ENCODE results near the gene PARP9.
"Not testable (repeated sequence)": the region's sequence is repeated elsewhere in the genome, so short reads cannot be mapped to it uniquely, and the experiment has no call there.

The PARP9 gene

DNA sequence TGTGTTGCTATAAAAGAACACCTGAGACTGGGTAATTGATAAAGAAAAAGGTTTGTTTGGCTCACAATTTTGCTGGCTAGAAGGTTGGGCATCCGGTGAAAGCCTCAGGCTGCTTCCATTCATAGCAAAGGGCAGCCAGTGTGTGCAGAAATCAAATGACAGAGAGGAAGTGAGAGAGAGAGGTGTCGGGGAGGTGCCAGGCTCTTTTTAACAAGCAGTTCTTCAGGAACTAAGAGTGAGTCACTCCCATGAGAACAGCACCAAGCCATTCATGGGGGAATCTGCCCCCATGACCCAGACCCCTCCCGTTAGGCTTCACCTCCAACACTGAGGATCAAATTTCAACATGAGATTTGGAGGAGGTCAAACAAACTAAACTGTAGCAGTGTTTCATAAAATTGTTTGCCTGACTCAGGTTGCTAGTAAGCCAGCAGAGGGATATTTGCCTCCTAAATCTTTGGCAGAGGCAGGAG is 8.9 kb upstream of the PARP9 start:
- no peak for DNase-seq

DNA sequence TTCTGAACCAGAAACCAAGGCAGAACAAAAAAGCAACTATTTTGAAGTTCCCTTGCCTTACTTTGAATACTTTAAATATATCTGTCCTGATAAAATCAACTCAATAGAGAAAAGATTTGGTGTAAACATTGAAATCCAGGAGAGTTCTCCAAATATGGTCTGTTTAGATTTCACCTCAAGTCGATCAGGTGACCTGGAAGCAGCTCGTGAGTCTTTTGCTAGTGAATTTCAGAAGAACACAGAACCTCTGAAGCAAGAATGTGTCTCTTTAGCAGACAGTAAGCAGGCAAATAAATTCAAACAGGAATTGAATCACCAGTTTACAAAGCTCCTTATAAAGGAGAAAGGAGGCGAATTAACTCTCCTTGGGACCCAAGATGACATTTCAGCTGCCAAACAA is 4.7 kb upstream of the PARP9 start:
- no peak for DNase-seq

DNA sequence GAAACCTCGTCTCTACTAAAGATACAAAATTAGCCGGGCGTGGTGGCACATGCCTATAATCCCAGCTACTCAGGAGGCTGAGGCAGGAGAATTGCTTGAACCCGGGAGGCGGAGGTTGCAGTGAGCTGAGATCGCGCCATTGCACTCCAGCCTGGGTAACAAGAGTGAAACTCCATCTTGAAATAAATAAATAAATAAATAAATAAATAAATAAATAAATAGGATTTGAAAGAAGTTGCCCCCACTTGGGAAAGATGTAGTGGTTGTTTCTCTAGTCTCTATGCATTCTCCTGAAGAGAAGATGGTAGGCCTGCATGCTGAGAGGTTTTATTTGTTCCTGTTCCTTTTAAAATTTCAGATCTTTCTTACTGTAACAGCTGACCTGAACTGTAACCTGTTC is 4.0 kb upstream of the PARP9 start:
- not testable (repeated sequence) for DNase-seq

DNA sequence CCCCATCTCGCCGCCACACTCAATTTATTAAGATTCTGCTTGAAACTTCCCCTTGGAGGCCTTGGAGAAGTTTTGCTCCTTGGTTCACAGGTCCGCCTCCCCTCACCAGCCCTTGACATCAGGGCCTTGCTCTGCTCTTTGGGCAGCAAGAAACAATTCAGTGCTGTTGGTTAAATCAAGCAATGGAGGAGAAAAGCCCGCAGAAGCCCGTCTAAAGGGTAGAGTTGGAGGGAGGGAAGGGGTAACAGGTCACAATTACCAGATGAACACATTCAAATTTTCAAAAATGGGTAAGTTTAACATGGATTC is 429 bp downstream of the PARP9 start:
- DNase-seq: no peak

DNA sequence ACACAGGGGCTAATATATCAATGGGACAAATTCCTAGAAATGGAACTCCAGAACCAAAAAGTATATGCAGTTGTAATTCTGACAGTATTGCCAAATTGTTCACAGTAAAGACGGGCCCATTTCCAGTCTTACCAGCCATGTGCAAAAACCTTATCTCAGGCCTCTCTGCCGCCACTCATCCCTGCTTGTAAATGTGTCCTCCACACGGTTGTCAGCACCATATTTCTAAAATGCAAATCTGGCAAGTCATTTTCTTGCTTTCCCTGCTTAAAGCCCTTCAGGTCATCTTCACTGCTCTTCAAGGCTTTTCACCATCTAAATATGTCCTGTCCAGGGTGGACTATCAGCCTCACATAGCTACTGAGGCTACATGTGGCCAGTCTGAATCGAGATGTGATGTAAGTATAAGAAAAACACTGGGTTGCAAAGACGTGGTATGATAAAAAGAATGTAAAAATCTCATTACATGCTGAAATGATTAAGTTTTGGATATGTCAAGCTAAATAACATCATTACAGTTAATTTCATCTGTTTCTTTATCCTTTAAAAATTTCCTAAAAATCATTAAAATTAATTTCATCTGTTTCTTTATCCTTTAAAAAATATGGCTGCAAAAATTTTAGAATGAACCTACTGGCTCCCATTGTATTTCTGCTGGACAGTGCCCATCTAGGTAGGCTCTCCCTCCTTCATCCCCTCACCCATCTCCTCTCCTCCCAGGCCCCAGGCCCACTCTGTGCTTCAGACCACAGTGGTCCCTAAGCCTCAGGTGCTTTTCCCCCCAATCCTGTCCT is 980 bp downstream of the PARP9 start:
- DNase-seq: no peak

DNA sequence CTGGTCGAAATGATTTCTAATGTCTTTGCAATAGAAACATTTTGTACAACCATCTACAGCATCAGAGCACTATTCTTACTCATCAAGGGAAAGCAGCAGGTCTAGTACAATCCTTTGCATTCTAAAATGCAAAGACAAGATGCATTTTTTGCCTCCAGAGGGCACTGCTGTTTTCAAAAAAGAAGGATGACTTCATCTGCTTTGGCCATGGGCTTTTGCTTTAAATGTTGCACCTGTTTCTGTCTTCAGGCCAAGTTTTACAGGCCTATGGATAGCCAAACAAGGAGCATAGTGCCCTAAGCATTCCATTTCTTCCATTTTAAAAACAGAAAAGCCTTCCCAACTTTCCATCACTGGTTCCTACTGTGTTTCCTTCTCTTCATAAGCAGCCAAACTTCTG is 3.4 kb downstream of the PARP9 start:
- DNase-seq: no peak

DNA sequence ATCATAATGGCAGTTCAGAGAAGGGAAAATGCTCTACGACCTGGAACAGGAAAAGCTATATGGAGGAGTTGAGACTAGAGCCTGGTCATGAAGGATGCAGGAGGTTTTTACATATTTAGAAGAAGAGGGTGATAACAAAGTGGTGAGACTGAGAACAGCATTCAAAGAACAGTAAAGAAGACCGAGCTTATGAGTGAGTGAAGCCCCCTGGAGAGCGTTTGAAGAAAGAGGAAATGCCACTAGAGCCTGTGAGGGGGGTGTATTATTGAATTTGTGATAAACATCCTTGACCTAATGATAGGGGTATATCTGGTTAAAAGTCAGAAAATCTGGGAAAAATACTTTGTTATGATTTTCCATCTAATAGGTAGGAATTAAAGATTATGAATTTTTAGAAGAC is 4.2 kb downstream of the PARP9 start:
- no peak for DNase-seq

DNA sequence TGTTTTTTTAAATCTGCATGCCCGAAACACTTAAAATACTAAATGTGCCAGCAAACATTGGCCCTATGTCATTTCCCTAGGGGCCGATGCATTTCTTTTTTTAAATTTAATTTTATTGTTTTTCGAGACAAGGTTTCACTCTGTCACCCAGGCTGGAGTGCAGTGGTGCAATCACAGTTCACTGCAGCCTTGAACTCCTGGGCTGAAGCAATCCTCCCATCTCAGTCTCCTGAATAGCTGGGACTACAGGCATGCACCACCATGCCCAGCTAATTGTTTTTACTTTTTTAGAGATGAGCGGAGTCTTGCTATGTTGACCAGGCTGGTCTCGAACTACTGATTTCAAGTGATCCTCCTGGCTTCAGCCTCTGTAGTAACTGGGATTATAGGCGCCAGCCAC is 5.5 kb downstream of the PARP9 start:
- no peak for DNase-seq

DNA sequence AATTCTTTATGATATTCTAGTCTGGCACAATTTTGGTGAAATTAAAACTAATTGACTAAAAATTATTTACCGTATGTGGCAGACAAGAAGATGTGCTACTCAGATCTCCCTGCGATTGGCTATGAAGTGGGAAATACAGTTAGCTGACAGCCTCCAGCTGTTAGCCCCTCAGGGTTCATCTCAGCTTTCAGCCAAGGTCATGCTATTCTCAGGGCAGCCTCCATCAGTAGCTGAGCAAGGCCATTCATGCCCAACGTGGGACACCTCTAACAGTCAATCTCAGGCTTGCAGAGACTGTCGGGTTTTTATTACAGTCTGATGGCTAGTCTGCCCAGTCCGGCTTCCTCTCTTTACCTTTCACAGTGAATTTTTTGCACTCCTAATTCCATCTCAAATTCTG is 6.7 kb downstream of the PARP9 start:
- no peak for DNase-seq

DNA sequence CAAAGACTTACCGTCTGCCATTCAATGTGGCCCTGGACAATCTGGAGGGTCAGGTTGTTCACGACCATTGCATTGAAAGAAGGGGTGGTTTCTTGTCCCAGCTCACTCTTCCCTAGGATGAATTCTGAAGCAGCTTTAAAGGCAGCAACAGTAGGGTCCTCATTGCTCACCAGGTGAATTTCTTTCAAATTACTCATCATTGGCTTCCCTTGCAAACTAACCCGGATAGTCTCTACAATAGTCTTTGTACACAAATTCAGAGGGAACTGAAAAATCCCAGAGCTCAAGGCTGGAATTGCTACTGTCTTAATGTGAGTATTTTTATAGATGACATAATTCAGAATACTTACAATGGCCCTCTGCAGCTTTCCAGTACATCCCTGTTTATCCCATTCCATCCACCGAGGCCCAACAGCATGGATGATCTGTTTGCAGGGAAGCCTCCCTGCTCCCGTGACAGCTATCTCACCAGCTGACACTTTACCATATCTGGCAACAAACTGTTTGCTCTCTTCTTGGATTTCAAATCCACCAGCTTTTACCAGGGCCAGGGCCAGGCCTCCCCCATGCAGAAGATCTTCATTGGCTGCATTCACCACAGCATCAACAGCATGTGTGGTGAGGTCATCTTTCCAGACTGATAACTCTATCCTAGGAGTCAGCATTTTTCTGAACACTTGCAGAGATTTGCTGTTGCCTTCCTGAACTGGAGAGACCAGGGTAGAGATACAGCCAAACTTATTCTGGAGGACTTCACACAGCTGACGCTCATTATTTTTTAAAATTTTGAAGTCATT is 8.6 kb downstream of the PARP9 start:
- DNase-seq: no peak

DNA sequence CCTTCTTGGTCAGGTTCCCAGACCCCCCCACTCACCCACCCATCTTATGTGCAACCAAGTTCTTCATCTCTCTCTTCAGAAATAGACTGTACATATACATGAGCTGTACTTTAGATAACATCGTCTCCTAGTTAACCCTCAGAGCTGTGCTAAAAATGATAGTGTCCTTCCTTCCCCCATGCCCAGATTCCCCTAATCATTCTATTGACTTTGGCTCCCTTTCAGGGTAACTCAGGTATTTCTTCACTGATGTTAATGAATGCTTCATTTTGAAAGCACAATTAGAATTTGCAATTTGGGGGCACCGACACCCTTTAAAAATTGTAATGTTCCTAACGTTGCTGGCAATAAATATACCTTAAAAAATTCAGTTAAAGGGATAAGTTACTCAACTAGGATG is 10.9 kb downstream of the PARP9 start:
- no peak for DNase-seq

DNA sequence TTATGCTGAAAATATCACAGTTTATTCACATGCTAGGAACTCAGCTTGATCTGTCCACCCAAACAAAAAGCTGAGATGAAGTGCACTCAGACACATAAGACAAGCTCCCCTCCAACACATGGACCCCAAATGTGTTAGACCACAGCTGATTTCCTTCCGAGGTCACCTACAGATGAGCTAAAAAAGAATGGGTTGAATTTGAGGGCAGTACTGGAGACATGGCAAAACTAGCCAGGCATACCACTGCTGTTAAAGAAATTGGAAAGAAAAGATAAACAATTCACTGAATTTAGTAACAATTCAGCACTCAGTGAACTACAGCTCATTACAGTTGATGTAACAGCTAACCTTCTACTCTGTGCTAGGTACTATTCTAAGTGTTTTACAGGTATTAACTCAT is 15.5 kb downstream of the PARP9 start:
- DNase-seq: no peak

DNA sequence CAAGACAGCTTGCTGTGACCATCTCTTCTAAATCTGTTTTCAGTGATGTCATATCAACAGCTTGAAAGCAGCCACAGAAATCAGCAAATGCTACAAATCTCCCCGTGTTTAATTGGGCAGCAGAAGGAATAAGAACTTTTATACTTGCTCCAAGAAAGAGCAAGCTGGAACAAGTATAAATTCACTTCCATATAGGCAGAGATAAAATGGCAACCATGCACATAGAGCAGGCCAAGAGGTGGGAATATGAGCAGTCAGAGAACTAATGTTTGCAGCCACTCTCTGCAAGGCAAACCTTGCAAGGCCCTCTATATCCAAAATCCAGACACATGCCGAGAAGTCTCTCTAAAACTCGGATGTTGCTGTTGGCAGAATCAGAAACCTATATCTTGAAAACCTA is 16.0 kb downstream of the PARP9 start:
- DNase-seq: no peak

DNA sequence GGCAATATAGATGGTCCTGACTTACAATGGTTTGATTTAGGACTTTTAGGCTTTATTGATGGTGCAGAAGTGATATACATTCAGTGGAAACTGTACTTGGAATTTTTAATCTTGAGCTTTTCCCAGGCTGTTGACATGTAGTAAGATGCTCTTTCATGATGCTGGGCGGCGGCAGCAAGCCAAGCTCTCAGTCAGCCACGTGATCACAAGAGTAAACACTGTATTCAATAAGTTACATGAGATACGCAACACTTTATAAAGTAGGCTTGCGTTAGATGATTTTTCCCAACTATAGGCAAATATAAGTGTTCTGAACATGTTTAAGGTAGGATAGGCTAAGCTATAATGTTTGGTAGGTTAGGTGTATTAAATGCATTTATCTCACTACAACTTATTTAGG is 17.9 kb downstream of the PARP9 start:
- DNase-seq: no peak

DNA sequence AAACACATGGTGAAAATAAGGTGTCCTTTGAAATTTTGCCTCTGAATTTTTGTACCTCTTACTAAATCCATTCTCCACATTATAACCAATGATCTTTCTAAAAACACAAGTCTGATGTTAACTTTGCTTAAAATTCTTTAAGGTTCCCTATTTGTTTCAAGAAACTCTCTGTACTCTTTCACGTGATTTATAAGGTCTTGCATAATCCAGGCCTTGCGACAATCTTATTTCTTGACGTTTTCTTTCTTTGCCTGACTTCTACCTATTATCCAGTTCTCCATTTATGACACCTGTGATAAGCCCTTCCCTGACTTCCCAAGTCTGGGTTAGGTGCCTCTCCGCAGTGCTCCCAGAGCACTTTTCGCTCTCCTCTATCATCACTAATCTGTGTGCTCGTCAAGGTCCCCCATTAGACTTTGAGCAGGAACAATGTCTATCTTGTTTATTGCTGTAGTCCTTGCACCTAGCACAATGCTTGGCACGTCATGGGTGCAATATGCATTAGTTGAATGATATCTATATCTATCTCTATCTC is 25.1 kb downstream of the PARP9 start:
- DNase-seq: no peak

DNA sequence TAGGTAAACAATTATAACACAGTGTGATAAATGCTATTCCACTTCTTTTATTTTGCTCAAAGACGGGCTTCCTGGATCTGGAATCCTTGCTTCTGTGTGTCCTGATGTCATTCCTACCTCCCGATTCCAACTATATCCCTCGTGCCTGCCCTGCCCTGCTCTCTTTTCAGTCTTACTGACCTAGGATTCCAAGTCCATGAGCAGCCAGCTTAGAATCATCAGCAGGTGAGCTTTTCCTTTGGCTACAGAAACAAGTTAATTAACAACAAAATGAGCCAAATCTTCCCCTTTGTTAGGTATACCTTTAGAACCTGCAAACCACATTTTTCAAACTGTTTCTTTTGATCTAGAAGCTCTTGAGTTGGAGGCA is 27.5 kb downstream of the PARP9 start:
- no peak for DNase-seq

DNA sequence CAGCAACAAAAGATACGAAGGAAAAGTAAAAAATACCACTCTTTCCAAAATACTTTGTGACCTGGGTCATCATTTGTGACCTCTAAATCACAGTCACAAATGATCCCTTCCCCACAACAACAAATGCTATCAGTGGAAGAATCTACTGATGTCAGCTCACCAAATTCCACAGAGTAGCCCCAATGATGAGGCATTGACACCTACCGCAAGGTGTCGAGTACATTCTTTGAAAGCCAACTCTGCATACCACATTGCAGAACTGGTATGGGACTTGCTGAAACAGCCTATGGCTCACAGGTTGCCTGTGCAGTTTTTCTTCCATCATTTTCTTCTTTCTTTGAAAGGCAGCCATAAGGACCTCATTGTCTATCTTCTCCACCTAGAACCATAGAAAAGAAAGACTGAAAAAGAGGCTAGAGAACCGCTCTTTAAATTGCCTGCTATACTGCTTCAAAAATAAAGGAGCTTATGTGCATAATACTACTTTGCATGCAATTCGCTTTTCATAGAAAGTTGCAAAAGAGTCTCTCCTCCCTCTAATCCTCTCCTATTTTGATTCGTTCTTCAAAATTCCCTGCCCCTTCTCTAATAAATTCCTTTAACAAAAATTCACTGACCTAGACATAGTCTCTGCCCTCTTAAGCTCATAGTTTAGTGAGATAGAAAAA is 28.0 kb downstream of the PARP9 start:
- no peak for DNase-seq

DNA sequence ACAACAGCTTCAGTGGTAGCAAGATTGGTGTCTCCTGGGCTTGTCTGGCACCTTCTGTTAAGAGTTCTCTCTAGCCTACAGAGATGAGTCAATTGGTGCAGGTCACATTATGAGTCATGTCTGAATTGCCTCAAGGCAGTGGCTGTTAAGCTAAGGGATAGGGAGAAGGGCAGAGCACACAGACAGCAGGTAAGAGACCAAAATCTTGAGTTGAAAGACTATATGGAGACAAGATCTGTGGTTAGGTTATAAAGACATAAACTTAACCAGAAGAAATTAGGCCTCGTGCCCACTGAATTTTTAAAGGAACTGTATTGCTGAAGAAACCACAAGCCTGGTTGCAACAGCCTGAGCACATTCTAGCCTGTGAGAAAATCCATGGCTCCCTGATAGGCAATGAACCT is 30.2 kb downstream of the PARP9 start:
- no peak for DNase-seq

DNA sequence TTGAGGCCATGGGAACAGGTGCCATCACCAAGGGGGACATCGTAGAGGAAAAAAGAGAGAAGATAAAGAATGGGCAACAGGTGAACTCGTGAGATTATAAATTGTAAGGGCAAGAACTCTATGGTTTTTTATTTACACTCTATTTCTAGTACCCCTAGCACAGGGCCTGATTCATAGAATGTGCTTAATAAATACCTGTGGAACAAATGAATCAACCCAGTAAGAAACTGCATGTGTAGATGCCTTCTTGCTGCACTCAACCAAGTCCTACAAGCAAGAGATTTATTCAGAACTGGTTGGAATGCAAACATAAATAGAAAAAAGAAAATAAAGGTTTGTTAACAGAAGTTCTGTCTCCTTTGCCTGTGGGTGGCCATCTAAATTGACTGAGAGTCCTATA is 30.6 kb downstream of the PARP9 start:
- no peak for DNase-seq

DNA sequence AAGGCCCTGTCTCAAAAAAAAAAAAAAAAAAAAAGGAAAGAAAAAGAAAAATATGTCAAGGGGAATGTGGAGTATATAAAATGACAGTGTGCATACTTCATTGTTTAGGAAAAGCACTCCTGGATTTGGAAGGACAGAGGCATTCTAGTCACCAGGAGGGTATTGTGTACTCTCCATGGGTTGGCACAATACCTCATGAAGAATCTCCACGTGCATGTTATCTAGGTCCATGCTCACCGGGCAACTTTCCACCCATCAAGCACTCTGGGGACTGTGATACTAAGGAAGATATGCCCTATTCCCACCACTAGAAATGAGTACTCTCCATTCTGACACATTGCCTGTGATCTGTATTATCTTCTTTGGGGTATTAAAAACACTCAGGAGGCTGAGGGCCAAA is 33.9 kb downstream of the PARP9 start:
- no peak for DNase-seq

DNA sequence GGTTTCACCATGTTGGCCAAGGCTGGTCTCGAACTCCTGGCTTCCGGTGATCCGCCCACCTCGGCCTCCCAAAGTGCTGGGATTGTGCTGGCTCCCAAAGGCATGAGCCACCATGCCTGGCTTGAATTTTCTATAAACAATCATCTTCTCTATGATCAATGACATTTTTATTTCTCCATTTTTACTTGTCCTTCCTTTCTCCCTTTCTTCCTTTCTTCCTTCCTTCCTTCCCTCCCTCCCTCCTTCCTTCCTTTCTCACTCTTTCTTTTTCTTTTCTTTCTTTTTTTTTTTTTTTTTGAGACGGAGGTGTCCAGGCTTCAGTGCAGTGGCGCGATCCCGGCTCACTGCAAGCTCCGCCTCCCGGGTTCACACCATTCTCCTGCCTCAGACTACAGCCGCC is 40.8 kb downstream of the PARP9 start:
- no peak for DNase-seq

DNA sequence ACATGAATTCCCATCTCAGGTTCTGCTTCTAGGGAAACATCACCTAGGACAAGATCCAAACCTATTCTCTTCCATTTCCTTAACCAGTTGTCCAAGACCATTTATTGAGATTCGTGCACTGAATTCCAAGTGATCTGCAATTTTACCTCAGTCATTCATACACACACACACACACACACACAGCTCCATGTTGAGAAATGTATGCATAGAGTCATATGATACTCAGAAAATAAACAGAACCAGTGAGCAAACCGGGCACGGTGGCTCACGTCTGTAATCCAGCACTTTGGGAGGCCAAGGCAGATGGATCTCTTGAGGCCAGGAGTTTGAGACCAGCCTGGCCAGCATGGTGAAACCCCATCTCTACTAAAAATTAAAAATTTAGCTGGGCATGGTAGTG is 43.2 kb downstream of the PARP9 start:
- DNase-seq: no peak

DNA sequence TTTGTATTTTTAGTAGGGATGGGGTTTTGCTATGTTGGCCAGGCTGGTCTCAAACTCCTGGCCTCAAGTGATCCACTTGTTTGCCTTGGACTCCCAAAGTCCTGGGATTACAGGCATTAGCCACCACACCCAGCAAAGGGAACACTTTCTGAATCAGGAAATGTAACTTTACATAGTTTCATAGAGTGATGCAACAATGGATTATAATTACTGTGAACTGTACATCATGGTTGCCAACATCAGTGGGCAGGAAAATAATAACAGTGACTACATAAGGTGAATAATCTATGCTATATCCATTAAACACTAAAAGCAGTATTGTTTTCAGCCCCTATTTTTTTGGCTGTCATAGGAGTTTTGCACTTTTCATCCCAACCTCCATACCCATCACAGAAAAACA is 44.4 kb downstream of the PARP9 start:
- DNase-seq: no peak

DNA sequence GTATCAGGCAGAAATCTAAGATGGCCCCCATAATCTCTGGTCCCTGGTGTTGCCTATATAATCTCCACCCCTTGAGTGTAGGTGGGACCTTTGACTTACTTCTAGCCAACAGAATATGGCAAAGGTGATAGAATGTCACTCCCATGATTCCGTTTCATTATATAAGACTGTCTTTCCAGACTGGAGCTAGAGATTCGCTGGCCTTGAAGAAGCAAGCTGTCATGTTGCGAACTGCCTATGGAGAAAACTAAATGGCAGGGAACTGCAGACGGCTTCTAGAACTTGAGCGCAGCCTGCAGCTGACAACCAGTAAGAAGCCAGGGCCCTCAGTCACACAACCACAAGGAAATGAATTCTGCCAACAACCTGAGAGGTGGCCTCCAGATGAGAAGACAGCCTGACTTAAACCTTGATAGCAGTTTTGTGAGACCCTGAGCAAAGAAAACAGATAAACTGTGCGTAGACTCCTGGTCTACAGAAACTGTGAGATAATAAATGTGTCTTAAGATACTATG is 47.2 kb downstream of the PARP9 start:
- DNase-seq: no peak
